CD4-positive, alpha-beta T cell treated with Interferon gamma for 1 hour (primary cell): ENCODE results near the gene CCDC40.
A peak's percentile ranks its signal among the peaks of the same experiment; 100 is the strongest.
"Not testable (repeated sequence)": the region's sequence is repeated elsewhere in the genome, so short reads cannot be mapped to it uniquely, and the experiment has no call there.

Experiments
- DNase-seq: peaks from one replicate; pipeline ENCODE4 v3.0.0-alpha.2; 2020

CCDC40 gene

DNA sequence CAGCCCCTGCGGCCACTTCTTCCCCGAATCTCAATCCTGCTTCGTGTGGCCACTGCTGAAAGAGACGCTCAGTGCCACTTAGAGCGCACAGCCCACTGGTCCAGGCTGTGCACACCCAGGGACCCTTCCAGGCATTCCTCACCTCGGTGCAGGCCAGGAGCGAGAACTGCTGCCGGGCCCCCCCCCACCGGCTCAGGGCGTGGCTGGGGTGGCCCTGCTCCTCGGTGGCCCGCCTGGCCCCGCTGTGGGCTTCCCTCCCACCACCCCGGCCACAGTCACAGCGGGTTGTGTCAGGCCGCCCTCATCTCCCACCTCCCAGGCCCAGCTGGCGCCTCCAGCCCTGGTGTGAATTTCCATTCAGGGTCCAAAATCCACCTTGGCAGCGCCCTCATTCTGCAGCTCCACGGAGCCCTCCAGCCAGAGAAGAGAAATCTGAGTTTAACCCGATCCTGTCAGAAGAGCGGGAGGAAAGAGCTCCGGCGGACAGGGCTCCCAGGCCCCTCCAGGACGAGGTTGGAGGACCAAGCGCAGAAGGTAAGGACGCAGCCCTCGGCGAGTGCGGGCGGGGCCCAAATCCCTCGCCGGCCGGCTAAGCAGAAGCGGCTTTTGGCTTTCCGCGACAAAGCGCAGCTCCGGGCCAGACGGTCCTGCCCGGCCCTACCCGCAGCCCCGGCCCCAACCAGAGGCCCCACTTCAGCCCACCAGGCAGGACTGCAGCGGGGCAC, 12.8 kb upstream of the CCDC40 start:
- DNase-seq, result no peak

DNA sequence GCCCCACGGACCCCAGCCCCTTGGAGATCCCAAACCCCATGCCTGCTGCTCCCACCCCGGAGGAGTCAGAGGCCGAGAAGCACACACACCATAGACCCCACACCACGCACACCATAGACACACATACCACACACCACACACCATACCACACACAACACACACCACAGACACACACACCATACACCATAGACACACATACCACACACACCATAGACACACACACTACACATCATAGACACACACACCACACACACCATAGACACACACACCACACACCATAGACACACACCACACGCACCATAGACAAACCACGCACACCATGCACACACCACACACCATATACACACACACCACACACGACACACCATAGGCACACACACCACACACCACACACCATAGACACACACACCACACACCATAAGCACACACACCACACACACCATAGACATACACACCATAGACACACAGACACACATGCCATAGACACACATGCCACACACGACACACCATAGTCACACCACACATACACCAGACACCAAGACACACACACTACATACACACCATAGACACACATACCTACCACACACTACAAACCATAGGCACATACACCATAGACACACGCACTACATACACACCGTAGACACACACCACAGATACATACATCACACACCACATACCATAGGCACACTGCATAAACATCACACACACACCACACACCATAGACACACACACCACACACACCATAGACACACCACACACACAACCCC, 12.1 kb upstream of the CCDC40 start:
- no peak for DNase-seq

DNA sequence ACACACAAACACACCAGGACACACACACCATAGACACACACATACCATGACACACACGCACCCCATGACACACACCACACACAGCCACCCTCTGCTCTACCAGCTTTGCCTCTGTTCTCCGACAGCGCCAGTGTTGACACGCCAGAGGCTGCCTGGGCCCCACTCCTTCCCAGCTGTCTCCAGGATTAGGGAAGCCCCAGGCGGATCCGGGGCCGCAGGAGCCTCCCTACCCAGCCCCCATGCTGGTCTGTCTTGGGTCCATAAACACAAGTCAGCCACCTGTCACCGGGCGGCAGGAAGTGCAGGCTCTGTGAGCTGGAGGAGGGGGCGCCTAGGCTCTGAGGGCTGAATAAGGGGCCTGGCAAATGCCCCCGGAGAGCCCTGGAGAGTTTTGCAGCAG, 11.3 kb upstream of the CCDC40 start:
- no peak for DNase-seq

DNA sequence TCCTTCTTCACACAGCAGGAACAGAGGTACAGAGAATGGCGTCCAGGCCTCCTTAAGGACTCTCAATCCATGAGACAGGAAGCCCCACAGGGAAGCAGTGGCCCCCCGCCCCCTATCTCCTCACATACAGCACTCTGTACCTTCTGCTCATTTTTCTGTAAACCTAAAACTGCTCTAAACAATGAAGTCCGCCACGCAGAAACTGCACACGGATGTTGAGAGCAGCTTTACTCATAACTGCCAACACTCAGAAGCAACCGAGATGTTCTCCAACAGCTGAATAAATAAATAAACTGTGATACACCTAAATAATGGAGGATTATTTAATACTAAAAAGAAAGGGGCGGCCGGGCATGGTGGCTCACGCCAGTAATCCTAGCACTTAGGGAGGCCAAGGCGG, 10.6 kb upstream of the CCDC40 start:
- no peak for DNase-seq

DNA sequence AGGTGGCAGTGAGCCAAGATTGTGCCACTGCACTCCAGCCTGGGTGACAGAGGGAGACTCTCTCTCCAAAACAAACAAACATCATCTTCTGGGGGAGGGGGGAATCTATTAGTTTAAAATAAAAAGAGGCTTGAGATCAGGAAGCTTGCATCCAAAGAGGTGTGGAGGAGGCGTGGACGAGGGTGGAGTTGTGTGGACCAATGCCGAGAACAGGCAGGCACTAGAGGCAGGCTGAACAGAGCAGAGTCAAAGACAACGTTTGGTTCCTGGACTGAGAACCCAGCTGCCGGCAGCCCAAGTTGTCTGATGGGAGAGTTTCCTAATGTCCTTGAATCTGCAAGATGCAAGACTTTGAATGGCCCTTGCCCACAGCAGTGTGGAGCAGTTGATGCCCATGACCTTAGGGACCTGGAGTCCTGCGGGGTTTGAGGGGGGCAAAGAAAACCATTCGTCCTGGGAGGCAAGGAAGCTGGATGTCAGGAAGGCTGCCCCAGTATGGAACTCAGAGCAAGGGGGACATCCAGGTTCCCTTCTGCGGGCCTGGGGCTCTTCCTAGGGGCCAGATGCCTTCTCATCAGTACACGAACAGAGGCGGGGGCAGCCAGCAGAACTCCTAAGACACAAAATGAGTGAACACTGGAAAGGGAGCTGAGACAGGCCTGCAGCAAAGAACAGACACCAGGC, 9.9 kb upstream of the CCDC40 start:
- DNase-seq, result no peak

DNA sequence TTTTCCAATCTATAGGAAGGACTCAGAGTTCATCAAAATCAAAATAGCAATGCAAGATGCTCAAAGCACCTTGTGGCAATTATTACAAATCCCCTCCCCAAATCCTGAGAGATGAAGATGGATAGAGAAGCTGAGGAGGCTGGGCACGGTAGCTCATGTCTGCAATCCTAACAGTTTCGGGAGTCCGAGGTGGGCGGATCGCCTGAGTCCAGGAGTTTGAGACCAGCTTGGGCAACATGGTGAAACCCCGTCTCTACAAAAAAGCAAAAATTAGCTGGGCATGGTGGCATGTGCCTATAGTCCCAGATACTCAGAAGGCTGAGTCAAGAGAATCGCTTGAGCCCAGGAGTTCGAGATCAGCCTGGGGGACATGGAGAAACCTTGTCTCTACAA, 9.4 kb upstream of the CCDC40 start:
- no peak for DNase-seq

DNA sequence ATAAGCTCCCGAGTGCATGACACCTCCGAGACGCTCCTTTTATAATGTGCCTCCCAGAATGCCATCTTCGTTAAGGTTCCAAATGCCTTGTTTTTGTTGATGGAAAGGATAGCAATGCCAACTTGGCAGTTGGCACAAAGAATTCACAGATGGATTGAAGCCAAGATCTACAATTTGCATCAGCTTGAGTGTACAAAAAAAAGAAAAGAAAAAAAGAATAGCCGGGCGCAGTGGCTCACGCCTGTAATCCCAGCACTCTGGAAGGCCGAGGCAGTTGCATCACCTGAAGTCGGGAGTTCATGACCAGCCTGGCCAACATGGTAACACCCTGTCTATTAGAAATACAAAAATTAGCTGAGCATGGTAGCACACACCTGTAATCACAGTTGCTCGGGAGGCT, 8.4 kb upstream of the CCDC40 start:
- DNase-seq, result no peak

DNA sequence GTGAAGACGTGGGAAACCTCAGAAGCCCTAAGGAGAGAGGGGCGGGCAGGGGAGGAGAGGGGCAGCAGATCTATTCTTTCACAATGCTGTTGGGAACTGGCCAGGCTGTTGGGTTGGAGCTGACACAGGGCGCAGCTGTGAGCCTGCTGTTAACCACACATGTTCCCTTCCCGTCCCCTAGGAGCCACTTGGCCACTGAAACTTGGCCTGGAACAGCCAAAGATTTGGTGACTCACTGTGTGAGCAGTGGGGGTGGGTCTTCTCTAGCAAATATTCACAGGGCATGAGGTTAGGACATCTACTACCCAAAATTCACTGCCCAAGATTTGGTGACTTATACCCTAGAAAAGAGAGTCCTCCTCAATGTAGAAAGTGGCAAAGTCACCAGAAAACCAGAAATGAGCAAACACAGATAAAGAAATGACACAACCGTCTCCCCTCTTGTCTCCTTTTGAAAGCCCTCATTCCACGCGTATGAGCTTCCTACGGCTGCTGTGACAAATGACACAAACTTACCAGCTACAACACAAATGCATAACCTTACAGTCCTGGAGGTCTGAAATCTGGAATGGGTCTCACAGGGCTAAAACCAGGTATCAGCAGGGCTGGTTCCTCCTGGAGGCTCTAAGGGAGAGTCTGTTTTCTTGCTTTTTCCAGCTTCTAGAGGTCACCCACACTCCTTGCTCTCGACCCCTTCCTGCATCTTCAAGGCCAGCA, 7.0 kb upstream of the CCDC40 start:
- DNase-seq, result no peak

DNA sequence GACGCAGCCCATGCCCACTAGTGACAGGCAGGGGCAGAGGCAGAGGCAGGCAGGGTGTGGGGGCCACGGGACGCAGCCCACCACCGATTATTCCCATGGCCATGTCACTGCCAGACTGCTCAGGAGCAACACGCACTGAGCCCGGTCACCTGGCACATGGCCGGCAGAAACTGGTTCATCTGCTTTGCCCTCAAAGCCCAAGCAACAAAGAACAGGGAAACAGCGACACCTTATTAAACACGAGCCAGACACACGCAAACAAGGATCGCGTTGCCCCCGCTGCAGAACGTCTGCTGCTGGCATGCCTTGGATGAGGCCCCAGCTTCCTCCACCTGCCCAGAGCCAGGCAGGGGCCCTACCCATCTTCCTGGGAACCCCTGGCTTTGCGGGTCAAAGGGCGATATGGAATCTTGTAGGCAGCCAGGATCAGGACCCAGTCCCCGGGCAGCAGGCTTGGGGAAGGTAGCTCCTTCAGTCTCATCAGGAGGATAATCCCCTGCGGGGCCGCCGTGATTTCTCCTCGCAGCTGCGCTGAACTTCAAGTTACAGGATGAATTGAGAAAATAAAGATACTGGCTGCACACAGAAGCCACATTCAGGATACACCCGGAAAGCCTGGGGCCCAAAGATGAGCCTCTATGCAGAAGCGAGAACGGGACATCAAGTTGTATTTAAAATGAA, 5.6 kb upstream of the CCDC40 start:
- no peak for DNase-seq

DNA sequence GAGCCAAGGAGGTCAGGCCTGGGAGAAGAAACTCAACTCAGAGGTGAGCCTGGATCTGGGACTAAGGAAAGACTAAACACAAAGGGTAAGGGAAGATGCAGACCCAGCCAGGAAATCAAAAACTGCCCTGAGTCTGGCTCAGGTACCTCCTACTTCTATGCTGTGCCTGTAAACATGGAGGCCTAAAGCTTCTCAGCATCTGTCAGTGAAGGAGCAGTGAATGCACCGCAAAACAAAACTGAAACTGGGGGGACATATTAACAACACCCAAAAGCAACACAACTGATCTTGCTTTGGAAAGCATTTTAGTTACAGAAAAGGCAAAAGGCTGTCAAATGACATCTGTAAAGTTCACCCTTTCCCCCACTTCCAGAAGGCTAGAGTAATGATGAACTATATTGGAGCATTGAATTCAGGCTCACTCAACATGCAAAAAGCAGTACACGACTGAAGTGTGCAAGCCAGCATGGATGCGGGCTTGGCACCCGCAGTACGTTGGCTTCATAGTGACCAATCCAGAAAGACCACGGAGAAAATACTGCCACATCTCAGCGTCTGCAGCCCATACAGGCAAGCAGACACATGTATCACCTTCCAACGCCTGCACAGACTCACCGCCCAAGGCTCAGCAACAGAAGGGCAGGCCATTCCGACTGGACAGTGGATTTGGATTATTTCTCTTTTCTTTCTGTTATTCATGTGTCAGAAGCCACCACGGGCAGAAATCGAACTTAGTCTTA, 4.6 kb upstream of the CCDC40 start:
- DNase-seq, result no peak

DNA sequence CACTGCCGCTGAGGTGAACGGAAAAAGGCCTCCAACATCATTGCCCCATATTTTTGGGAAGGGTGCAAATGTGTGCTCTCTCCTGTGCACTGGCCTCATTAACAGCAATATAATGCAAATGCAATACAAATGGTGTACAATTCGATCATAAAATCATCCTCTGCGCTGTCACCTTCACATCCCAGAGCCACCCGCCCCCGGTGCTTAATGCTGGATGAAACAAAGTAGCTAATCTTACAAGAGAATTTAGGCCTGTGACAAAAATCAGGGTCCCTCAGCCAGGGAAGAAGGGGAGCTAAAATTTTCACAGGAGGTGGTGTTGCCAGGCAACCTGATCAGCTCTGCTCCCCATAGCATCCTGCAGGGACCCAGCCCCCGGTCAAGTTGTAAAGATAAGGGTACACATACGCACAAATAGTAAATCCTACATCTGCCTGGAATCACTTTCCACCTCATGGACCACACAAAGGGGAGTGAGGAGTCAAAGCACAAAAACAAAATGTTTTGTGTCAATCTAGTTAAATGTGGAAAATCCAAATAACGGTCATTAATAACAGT, 3.7 kb upstream of the CCDC40 start:
- DNase-seq, result no peak

DNA sequence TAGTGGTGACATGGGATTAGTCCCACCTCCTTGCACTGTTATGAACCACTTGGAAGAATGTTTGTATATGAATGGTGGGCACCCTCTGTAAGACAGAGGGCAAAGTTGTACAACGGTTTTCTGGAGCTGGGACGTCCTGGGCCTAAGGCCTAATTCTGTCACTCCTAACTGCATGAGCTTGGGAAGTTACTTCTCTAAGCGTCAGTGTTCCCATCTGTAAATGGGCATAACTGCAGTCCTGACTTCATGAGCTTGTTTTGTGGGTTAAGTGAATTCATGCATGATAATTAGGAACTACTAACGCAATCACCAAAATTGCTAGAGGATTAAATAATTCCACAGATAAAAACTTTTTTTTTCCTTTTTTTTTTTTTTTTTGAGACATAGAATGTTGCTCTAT, 2.6 kb upstream of the CCDC40 start:
- no peak for DNase-seq

DNA sequence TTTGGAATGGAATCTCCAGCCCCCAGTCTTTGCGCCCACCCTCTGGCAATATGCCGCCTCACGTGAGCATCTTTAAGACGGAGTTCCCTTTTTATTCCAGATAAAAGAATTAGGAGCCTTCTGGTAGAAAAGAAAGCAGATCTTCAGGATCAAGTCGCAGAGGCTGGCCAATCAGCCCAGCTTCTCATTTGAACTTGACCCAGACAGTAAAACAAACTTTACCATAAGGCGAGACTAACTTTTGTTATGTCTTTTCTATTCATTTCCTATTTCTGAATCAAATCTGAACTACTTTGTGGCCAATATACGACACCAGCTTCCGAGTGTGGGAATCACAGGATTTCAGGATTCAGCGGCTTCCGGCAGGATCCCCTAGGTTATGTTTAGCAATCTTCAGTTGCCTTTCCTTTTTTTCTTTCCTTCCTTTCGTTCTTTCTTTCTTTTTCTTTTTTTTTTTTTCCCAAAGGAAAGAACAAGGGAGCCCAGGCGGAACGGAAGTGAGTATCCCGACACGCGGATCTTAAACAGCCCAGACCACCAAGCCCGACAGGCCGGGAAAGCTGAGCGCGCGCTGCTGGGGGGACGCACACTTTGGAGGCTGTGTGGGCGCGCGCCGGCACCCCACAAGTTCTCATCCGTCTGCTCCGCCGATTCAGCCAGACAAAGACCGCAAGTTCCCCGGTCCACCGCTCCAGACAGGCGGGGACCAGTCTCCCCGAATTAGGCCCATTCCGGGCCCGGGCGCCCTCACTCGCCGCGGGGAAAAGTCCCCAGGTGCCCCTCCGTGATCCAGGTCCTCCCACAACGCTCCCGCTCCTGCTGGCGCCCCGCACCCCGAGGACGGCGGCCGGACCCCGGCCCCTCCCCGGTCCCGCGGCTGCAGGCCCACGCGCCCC, 1.4 kb upstream of the CCDC40 start:
- DNase-seq, result peak; percentile 69

DNA sequence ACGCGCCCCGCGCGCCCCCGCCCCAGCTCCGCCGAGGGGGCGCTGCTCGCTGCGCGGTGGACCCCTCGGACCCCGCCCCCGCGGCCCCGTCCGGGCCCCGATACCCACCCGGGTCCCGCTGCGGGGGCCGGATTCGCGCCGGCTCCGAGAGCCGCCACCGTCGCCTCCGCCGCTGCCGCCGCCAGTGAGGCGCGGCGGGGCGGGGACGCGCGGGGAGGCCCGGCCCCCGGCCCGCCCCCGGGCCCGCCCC, 830 bp upstream of the CCDC40 start, which contains the start of gene TBC1D16:
TBC1D16 (minus strand) TSS at position 186 of the 250 bp plus-strand sequence. CDS start 22,325 bp downstream, outside the sequence.
- DNase-seq, result no peak

DNA sequence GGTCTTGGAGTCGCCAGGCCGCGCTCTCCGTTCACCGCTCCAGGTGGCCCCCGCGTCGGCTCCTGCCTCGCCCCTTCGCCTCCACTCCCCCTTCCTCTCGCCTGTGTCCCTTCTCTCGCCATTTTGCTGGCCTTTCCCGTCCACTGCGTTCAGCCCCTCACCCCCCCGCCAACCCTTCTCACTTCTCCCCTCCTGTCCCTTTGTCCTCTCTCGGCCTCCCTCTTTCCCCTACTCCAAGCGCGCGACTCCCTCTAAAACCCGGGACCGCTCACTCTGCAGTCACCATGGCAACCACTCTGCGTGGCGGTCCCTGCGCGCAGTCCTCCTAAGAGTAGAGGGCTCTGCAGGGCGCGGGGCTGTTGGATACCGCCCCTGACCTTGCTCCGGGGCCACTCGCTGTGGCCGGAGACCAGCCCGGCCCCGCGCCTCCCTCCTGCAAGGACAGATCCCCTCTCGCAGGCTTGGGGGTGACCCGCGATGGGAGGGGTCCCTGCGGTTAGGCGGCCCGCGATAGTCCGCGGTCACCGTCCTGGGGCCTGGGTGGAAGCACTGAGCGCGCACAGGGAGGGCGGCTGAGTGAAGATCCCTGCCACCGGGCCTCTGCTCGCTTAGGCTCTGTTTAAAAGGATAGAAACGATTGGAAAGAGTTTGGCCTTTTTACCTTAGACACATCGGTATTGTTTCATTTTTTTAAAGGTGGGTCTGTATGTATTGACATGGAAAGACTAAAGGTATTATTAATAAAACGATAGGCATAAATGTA, 454 bp downstream of the CCDC40 start:
- DNase-seq, result peak; percentile 38

DNA sequence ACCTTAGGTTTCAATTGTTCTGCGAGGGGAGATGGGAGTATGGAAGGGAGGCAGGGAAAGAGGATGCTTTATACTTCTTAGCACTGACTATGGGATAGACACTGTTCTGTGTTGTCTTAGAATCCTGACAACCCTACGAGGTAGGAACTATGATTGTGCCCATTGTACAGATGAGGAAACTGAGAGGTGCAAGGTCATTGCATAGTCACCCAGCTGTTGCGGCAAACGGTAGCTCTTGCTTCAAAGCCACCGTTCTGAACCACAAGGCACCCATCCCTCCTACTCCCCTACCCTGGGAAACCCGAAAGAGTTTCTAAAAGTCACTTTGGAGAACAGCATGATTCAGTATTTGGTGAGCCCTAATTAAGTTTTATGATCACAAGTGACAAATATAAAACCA, 7.5 kb downstream of the CCDC40 start:
- no peak for DNase-seq

DNA sequence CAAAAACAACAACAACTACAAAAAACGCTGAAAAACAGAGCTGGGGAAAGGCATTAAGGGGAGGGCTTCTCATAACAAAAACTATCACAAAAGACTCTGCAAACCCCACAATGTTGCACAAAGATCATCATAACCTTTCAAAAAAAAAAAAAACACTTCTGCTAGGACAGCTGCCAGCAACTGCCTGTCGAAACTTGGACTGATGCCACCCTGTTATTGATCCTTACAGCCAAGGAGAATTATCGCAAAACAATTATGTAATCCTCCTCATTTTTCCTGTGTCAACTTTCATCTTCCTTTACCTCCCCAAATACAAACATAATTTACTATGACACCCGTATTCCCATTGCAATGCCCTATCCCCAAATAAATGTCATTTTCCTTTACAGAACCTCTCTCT, 9.3 kb downstream of the CCDC40 start:
- no peak for DNase-seq

DNA sequence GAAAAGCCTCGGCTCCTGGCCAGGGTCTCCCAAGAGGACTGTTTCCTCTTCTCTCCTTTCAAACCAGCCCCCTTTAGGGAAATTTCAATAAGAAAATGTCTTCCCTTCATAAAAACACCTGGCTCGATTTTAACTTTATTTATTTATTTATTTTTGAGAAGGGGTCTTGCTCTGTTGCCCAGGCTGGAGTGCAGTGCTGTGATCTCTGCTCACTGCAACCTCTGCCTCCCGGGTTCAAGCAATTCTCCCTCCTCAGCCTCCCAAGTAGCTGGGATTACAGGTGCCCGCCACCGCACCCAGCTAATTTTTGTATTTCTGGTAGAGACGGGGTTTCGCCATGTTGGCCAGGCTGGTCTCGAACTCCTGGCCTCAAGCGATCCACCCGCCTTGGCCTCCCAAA, 10.3 kb downstream of the CCDC40 start:
- DNase-seq, result not testable (repeated sequence)

DNA sequence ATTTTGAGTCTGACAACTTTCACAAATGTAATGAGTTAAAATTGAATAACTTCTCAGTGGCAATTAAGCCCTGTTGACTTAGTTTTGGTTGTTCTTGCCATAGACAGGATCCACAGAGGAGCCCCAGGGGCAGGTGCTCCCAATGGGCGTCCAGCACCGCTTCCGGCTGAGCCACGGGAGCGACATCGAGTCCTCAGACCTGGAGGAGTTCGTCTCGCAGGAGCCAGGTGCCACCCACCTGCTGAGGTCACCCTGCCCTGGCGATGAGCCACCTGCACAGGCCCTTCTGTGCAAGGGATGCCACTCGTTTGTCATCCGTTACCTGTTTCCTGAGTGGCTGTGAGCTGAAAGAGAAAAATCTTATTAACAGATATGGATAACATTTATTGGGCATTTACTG, 10.7 kb downstream of the CCDC40 start:
- DNase-seq, result no peak

DNA sequence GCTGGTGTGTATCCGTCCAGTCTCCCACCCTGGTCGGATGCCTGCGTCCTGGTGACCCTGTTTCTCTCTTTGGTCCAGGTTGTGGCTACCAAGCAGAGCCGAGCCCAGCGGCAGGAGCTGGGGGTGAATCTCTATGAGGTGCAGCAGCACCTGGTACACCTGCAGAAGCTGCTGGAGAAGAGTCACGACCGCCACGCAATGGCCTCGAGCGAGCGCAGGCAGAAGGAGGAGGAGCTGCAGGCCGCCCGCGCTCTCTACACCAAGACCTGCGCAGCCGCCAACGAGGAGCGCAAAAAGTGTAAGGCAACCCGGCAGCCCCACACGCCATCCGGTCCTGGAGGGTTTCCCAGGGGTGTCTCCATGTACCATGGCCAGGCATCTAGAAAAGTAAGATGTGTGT, 13.5 kb downstream of the CCDC40 start:
- no peak for DNase-seq
